Transverse colon (tissue), 4 donors: Measurements from ENCODE around the gene ZRANB3. TPM values are rescaled to one million over a fixed set of nuclear protein-coding genes. Genes with fewer than 3 reads are reported as not detected.

ENCODE experiments used
- DNase-seq: peaks from one replicate; pipeline ENCODE4 v3.0.0-alpha.2; 2019
- H3K27ac ChIP-seq, 4 donors: fragments of 200-600 bp; sonication (generic); 2 replicates each; pipeline ENCODE4 v1.5.1; 2016 to 2018; ENCODE audit warnings: inconsistent platforms in 4 of 4
- H3K27me3 ChIP-seq: fragments of 200-600 bp; sonication (generic); 2 replicates; pipeline ENCODE4 v1.5.1; 2017; ENCODE audit warnings: inconsistent platforms
- H3K36me3 ChIP-seq, 4 donors: fragments of 200-600 bp; sonication (generic); 2 replicates each; pipeline ENCODE4 v1.5.1; 2017 to 2019; ENCODE audit warnings: inconsistent platforms in 4 of 4
- H3K4me1 ChIP-seq, 4 donors: fragments of 200-600 bp; sonication (generic); 2 replicates each; pipeline ENCODE4 v1.5.1; 2017 to 2020; ENCODE audit warnings: inconsistent platforms in 4 of 4
- H3K4me3 ChIP-seq, 4 donors: fragments of 200-600 bp; sonication (generic); 1 replicate in 1 of 4; 2 replicates in 3 of 4; pipeline versions ENCODE4 v1.5.1 to v1.6.1; 2017 to 2019; ENCODE audit warnings: inconsistent platforms in 4 of 4
- H3K9me3 ChIP-seq, 2 donors: fragments of 200-600 bp; sonication (generic); 2 replicates each; pipeline ENCODE4 v1.5.1; 2017 to 2019; ENCODE audit warnings: inconsistent platforms in 2 of 2
- CTCF ChIP-seq, 5 experiments: fragments of 200-600 bp in 3 of 5; fragments of 450-650 bp in 2 of 5; sonication (generic) in 3 of 5; IDR thresholded peaks; 1 replicate in 2 of 5; 2 replicates in 3 of 5; pipeline ENCODE4 v1.5.1; 2016 to 2017; ENCODE audit warnings: antibody characterized with exemption in 5 of 5, inconsistent platforms in 3 of 5, mild to moderate bottlenecking in 2 of 5, moderate library complexity in 1 of 5
- EP300 ChIP-seq: sonication (generic); formaldehyde crosslinking; IDR thresholded peaks from one replicate; pipeline ENCODE4 v1.6.1; 2017; ENCODE audit warnings: antibody characterized with exemption, low read depth
- POLR2A ChIP-seq: fragments of 450-650 bp; IDR thresholded peaks from one replicate; pipeline ENCODE4 v1.6.1; 2016; ENCODE audit warnings: antibody characterized with exemption, mild to moderate bottlenecking, moderate library complexity
- POLR2AphosphoS5 ChIP-seq, 3 donors: sonication (generic); formaldehyde crosslinking; IDR thresholded peaks; one replicate each; pipeline ENCODE4 v1.6.1; 2016; ENCODE audit warnings: antibody characterized with exemption in 3 of 3
- WGBS, 2 donors: methylation state at CpG; one replicate each; pipeline ENCODE4 v1.1.5; 2018; ENCODE audit warnings: low coverage in 1 of 2; 5-methylcytosine and 5-hydroxymethylcytosine counted together
- in situ Hi-C, 4 donors: fragments of 200-750 bp; cut with MboI; loops; one replicate each; pipeline versions ENCODE4 v1.15.0 to v1.15.1; 2017; ENCODE audit warnings: low sequenced_read_pairs in 3 of 4, low pct_ligation_motif_present in 1 of 4, low pct_unique_long_range_greater_than_20kb in 1 of 4
- intact Hi-C: fragments of 100-400 bp; cut with DNase I; formaldehyde crosslinking; loops from one replicate; pipeline ENCODE4 v1.15.1; 2023; ENCODE audit warnings: low total_unique reads
- total RNA-seq, 4 donors: library from RNA; depleted of rRNA; stranded (reverse); fragments of >200 nt; gene quantifications; one replicate each; pipeline ENCODE4 v1.1.0, GENCODE V29; 2016

ZRANB3 gene
- total RNA-seq, 4 donors from 2014 or later: 0.37 to 3.0 (median 1.6) TPM

- in situ Hi-C loops: no loop called here
- H3K9me3 ChIP-seq: peaks cover 0 to 5% of the 10 kb centered on the region in 2 donors
- no peaks in the 10 kb centered on the region for H3K27me3 ChIP-seq
- H3K36me3 ChIP-seq: no peaks in the 10 kb centered on the region
- no peaks in the 10 kb centered on the region for H3K4me1 ChIP-seq
- intact Hi-C loops: no loop called here
- 81 to 89% methylated on average over 3 of the region's 3 CpGs for WGBS, 2 donors
- DNase-seq: no peak
- H3K4me3 ChIP-seq: no peak overlapping the region
- no peak for TF ChIP-seq CTCF (IDR thresholded peaks at IDR 0.05)
- no peak overlapping the region for H3K27ac ChIP-seq
Observed at GRCh38 chr2:135285391-135285790, 245.6 kb downstream of the ZRANB3 start.

- TF ChIP-seq EP300: no peak
- TF ChIP-seq CTCF (IDR thresholded peaks at IDR 0.05): no peak
- no peak for TF ChIP-seq POLR2AphosphoS5 (IDR thresholded peaks at IDR 0.05)
- 80 to 100% methylated on average over 1 of the region's 1 CpG for whole genome bisulfite sequencing, 2 donors
- Histone ChIP-seq H3K27ac (no peak overlapping the region), H3K9me3 (no peaks in the 10 kb centered on the region), H3K4me3 (no peak overlapping the region), H3K27me3 (no peaks in the 10 kb centered on the region), H3K4me1 (no peaks in the 10 kb centered on the region), H3K36me3 (no peaks in the 10 kb centered on the region)
- intact Hi-C loops: no loop called here
- no peak for DNase-seq
- in situ Hi-C loops: no loop called here
Observed at GRCh38 chr2:135281379-135281778, 249.6 kb downstream of the ZRANB3 start.

GRCh38 chr2:135279209-135279608 lies 251.8 kb downstream of the ZRANB3 start:
- H3K27ac ChIP-seq: no peak overlapping the region
- peaks cover 0 to 3% of the 10 kb centered on the region in 2 donors for H3K9me3 ChIP-seq
- no peaks in the 10 kb centered on the region for H3K27me3 ChIP-seq
- H3K4me3 ChIP-seq: no peak overlapping the region
- DNase-seq: no peak
- H3K4me1 ChIP-seq: no peaks in the 10 kb centered on the region
- intact Hi-C loops: no loop called here
- no peak for TF ChIP-seq CTCF (IDR thresholded peaks at IDR 0.05)
- no peak for TF ChIP-seq POLR2A
- no peak for TF ChIP-seq POLR2AphosphoS5 (IDR thresholded peaks at IDR 0.05)
- no peak for TF ChIP-seq EP300
- H3K36me3 ChIP-seq: no peaks in the 10 kb centered on the region
- in situ Hi-C loops: no loop called here

- in situ Hi-C loops (no loop called here), intact Hi-C loops (no loop called here)
- H3K4me3 ChIP-seq: no peak overlapping the region
Observed at GRCh38 chr2:135276525-135276924, 254.5 kb downstream of the ZRANB3 start.

More at GRCh38 chr2:135276525-135276924, 254.5 kb downstream of the ZRANB3 start:
- Histone ChIP-seq H3K27ac (no peak overlapping the region), H3K36me3 (no peaks in the 10 kb centered on the region), H3K4me1 (no peaks in the 10 kb centered on the region), H3K27me3 (no peaks in the 10 kb centered on the region), H3K9me3 (peaks cover 0 to 3% of the 10 kb centered on the region in 2 donors)
- no peak for DNase-seq
- WGBS, 2 donors: 76 to 78% methylated on average over 2 of the region's 2 CpGs
- no peak for TF ChIP-seq CTCF (IDR thresholded peaks at IDR 0.05)
